ENCODE results near the gene PAPPA.

Gene PAPPA

GRCh38 chr9:116312221-116312620, 158.6 kb downstream of the PAPPA start:
- DNase-seq (ENCODE audit: low read depth in 2 of 3, low spot score in 2 of 3), result no peak

DNA sequence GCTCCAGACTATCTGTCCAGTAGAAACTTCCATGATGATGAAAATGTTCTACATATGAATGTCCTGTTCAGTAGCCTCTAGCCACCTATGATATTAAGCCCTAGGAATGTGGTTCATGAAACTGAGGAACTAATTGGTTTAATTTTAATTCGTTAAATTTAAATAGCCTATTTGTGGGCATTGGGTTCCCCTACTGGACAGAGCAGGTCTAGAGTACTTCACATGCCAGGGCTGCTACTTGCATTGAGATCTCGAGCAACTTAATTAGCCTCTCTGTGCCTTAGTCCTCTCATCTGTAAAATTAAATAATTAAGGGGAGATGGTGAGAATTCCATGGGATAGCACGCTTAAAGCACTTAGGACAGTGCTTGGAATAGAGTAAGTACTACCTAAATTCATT, 160.0 kb downstream of the PAPPA start:
- no peak for DNase-seq (ENCODE audit: low read depth in 2 of 3, low spot score in 2 of 3)

- DNase-seq (ENCODE audit: low read depth in 2 of 3, low spot score in 2 of 3), result no peak
These were observed 162.7 kb downstream of the PAPPA start for GRCh38 chr9:116316246-116316645.

DNA sequence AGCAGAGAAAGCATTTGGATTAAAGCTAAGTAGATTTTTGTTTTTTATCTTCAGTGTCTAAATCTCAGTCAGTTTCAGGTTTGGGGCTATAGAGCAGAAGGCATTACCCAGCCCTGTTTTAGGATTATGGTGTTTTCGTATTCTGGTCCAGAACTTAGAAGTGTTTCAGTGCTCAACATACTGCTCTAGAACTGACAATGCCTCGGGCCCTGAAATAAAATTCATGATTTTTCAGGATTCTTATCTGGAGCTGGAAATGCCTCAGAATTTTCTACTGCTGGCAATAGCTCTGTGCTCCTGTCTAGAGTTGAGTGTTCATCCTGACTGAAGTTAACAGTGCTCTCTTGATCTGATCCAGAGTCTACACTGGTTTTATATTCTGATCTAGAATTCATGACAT, 163.9 kb downstream of the PAPPA start:
- no peak for DNase-seq (ENCODE audit: low read depth in 2 of 3, low spot score in 2 of 3)

DNA sequence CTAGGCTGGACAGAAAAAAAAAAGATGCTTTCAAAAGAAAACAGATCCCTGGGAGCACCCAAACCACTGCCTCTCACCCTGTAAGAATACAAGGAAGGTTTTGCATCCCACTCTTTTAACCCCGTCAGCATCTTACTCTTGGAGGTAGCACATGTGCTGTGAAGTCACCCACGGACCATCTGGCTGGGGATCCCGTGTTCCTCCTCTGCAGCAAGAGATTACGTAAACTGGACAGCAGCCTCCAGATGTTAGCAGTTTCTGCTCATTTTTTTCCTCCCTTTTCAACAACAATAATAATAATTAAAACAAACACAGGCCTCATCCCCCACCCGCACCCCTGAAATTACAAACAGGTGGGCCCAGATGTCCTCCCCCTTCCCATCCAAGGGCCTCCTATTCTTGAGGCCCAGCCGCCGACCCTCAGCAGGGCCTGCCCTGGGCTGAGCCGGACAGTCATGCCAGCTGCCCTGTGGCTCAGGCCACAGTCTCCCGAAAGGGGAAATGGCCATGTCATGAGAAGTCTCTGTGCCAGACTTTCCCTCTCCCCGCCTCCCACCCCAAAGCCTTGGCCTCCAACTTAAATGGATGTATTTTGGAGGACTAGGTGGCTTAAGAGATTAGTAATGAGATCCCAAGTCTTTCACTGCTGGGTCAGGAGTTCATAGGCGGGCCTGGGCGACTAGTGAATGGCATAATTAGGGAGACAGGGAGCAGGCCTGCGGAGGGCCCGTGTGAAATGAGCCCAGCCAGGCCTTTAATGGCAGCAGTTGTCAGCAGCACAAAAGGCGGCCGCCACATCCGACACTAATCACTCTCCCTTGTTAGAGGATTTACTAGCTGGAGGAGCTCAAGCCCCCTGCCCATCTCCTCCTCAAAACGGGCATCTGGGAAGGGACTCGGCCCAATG, 165.1 kb downstream of the PAPPA start:
- DNase-seq (ENCODE audit: low read depth in 2 of 3, low spot score in 2 of 3), result no peak

- no peak for DNase-seq (ENCODE audit: low read depth in 2 of 3, low spot score in 2 of 3)
These were observed 165.9 kb downstream of the PAPPA start for GRCh38 chr9:116319480-116319879.

DNA sequence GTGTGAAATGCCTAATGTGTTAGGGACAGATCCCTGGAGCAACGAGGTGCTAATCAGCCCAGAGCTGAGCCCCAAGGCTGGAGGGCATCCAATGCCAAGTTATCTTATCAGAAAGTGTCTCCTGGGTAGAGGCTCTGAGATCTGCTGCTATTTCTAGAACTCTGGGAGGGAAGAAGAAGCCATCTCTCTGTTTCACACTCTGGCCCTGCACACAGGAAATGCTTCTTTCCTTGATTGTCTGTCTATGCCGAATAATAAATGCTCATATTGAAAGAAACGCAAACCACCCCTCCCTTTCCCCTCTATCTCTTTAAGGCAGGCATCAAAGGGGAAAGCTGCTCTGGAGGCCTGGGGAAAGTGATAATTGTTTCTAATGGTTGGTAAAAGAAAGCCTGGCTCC, 166.7 kb downstream of the PAPPA start:
- no peak for DNase-seq (ENCODE audit: low read depth in 2 of 3, low spot score in 2 of 3)

DNA sequence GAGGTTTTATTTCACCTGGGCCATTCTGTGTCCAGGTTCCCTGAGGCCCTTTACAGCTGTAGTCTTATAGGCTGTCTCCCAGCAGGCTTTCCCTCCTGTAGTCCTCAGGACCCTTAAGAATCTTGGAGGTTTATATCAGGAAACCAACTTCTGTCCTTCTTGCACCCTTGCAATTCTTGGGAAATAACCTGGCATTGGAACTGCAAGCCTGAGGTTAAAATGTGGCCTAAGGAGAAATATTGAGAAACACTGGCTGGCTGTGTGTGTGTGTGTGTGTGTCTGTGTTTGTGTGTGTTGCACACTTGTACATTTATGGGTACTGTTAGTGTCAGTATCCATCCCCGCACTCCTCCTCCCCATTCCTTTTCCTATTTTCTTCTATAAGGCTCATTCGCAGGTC, 168.9 kb downstream of the PAPPA start:
- DNase-seq (ENCODE audit: low read depth in 2 of 3, low spot score in 2 of 3), result no peak

GRCh38 chr9:116323012-116323411, 169.4 kb downstream of the PAPPA start:
- DNase-seq (ENCODE audit: low read depth in 2 of 3, low spot score in 2 of 3), result no peak

- DNase-seq (ENCODE audit: low read depth in 2 of 3, low spot score in 2 of 3), result no peak
These were observed 170.0 kb downstream of the PAPPA start for GRCh38 chr9:116323571-116323970.

DNA sequence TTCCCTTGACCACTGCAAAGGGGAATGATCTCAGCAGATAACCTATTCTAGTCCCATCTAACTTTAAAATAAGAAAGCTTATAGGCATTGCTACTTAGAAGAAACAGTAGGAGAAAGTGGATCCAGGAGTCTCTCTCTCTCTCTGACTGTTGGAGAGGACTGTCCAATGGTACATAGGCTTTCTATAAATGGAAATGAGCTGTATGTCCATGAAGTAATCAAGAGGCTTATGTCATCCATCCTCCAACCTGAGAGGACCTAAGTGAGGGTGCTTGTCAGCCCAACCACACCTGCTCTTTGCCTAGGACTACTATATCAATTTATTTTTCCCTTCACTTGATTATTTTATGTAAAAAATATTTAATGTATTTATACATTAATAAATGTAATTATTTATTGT, 172.3 kb downstream of the PAPPA start:
- DNase-seq (ENCODE audit: low read depth in 2 of 3, low spot score in 2 of 3), result no peak

- DNase-seq (ENCODE audit: low read depth in 2 of 3, low spot score in 2 of 3), result no peak
These were observed 174.3 kb downstream of the PAPPA start for GRCh38 chr9:116327701-116328405.

GRCh38 chr9:116329470-116329869, 175.9 kb downstream of the PAPPA start:
- no peak for DNase-seq (ENCODE audit: low read depth in 2 of 3, low spot score in 2 of 3)

GRCh38 chr9:116331241-116331640, 177.7 kb downstream of the PAPPA start:
- no peak for DNase-seq (ENCODE audit: low read depth in 2 of 3, low spot score in 2 of 3)

DNA sequence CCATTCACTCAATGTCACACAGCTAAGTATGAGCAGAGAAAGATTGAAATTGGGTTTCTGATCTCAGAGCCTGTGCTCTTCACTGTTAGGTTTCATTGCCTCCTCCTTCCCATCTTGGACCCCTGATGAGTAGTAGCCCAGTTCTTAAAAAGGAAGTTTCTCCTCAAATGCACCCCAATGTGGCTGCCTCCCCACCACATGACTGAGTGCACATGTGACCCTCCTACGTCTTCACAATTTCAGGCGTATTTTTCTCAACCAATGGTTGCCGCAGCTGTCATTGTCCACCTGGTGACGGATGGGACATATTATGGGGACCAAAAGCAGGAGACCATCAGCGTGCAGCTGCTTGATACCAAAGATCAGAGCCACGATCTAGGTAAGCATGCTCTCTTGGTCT, 178.5 kb downstream of the PAPPA start:
- no peak for DNase-seq (ENCODE audit: low read depth in 2 of 3, low spot score in 2 of 3)

DNA sequence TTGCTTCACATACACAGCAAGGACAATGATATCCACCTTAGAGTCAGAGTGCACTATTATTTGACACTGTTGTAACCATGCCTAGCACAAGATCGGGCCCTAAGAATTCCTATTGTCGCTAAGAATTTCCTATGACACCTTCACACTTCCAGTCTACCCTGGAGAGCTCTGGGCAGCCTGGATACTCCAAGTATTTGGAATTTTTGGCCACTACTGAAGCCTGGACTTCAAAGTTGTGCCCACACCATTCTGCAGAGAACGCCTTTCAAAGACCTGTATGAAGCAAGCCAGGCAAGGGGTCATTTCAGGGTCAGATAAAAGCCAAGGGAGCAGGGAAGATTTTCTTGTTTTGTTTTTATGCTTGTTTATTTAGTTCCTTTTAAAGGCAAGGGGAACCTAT, 179.7 kb downstream of the PAPPA start:
- no peak for DNase-seq (ENCODE audit: low read depth in 2 of 3, low spot score in 2 of 3)

GRCh38 chr9:116334546-116335150, 181.1 kb downstream of the PAPPA start:
- no peak for DNase-seq (ENCODE audit: low read depth in 2 of 3, low spot score in 2 of 3)

- DNase-seq (ENCODE audit: low read depth in 2 of 3, low spot score in 2 of 3), result no peak
These were observed 181.8 kb downstream of the PAPPA start for GRCh38 chr9:116335392-116335791.

DNA sequence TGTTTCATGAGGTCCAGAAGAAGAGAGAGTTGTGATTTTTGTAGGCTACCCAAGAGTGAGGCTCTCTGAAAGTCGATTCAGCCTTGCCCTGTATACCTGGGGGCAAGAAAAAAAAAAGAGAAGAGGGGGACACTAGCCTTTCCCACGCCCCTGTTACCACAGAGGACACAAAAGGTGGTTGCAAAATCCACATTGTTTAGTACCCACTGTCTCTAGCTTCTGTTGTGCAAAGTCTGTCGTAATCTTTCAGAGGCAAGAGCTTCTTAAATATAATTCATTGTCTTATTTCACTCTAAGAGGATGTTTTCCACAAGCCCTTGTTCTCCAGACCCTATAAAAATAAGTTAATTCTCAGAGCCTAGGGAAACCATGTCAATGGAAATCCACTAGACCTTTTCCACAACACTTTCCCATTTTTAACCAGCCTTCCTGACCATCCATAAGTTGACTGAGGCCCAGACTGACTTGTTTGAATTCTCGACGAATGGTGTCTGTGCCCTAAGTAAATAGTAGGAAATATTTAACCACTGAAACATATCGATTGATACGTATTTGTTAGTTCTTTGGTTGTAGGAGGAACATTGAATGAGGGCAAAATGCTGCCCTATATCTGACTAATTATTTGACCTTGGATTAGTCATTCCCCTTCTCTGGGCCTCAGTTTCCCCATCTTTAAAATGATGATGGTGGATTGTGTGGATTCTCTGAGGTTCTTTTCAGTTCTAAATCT, 182.7 kb downstream of the PAPPA start:
- no peak for DNase-seq (ENCODE audit: low read depth in 2 of 3, low spot score in 2 of 3)

DNA sequence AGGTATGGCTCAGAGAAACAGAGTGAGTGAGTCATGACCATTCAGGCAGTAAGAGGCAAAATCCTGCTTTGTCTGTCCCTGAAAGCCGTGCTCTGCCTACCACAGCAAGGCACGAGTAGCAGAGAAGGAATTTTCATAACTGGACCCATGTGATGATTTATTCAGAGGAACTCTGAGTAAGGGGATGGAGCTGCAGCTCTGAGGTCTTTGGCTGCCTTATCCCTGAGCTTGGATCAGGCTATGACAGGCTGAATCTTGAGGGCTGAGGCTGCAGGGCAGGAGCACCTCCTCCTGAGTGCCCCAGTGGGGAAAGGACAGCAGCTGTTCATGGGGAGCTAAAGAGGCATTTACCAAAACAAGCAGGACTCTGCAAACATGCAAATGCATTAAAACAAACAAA, 183.4 kb downstream of the PAPPA start:
- DNase-seq (ENCODE audit: low read depth in 2 of 3, low spot score in 2 of 3), result no peak

DNA sequence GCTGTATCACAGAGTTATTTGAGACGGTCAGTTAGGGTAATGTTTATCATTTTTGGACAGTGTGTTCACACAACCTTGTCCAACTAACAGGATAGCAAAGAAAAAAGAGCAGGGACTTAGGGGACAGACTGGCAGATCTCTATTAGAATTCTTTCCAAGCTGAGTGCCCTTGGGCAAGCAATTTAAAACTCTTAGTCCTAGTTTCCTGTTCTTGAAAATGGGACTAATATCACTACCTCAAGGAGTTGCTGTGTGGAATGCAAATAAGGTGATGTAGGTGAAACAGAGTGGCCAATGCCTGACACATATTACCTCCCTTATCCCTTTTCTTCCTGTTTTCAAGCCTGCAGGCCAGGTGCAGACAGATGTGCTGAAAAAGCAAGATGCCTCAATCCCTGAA, 186.7 kb downstream of the PAPPA start:
- DNase-seq (ENCODE audit: low read depth in 2 of 3, low spot score in 2 of 3), result no peak

All from activated CD8-positive, alpha-beta memory T cell treated with anti-CD3 and anti-CD28 coated beads for 48 hours (primary cell).